ENCODE measurements around the gene CFAP74. TPM values are rescaled to one million over a fixed set of nuclear protein-coding genes. Genes with fewer than 3 reads are reported as not detected.

CFAP74 gene
- total RNA-seq, 2 donors from 2014 or later, result not detected

DNA sequence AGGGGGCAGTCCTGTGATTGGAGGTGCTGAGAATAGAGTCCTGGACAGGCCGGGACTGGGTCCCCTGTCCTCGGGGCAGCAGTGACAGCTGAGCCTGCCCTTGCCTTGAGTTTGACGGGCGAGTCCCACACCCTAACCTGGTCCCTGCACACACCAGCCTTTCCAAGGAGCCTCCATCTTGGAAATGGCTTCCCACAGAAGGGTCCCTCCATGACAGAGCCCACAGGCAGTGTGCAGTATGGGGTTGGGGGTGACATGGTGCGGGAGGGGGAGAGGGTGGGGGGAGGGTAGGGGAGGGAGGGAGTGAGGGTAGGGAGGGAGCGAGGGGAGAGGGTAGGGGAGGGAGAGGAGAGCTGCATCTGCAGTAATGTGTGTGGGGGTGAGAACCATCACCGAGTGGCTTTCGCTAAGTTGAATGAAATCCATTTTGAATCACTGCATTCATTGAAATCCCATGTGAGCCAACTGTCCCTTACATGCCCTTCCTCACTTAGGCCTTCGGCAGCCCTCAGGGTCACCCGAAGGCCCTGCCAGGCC is 74.4 kb downstream of the CFAP74 start:
- H3K27me3 Mint-ChIP-seq, result no peaks in the 10 kb centered on the region
- DNase-seq (ENCODE audit: low spot score), result peak; percentile 56
- no peak overlapping the region for H3K27ac Mint-ChIP-seq
- peaks cover 3% of the 10 kb centered on the region for H3K9me3 Mint-ChIP-seq
- peaks cover 2% of the 10 kb centered on the region for H3K36me3 Mint-ChIP-seq
- ATAC-seq, result peak in 1 of 2 donors; percentile 2
- H3K4me1 Mint-ChIP-seq (ENCODE audit: low read depth in 2 of 2), result peaks cover 2 to 3% of the 10 kb centered on the region in 2 donors
- no peak overlapping the region for H3K4me3 Mint-ChIP-seq

- peaks cover 0 to 3% of the 10 kb centered on the region in 2 donors for H3K4me1 Mint-ChIP-seq (ENCODE audit: low read depth in 2 of 2)
- no peak for ATAC-seq
These were observed 75.1 kb downstream of the CFAP74 start for GRCh38 chr1:1928231-1929101.

DNA sequence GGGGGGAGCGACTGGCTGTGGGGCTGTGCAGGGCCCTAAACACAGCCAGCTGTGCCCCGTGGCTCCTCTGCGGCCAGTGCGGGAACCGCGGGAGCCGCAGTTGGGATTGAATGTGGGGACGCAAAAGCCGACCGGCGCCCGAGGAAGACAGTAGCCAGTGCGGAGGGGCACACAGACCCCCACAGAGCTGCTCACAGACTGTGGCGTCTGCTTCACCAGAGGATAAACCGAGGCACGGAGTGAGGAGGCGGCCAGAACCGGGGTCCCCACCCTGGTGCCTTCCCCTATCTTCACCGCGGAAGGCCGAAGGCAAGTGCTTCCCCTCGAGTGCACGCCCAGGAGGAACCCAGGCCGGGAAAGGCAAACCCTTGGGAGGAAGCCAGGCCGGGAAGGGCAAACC is 75.8 kb downstream of the CFAP74 start:
- H3K4me3 Mint-ChIP-seq, result no peak overlapping the region
- no peak for DNase-seq (ENCODE audit: low spot score)
- no peak for ATAC-seq
- H3K4me1 Mint-ChIP-seq (ENCODE audit: low read depth in 2 of 2), result peaks cover 0 to 3% of the 10 kb centered on the region in 2 donors
- H3K27ac Mint-ChIP-seq, result no peak overlapping the region
- no peaks in the 10 kb centered on the region for H3K36me3 Mint-ChIP-seq
- H3K9me3 Mint-ChIP-seq, result no peaks in the 10 kb centered on the region
- H3K27me3 Mint-ChIP-seq, result no peaks in the 10 kb centered on the region

More at GRCh38 chr1:1928231-1929101, 75.1 kb downstream of the CFAP74 start:
- no peaks in the 10 kb centered on the region for H3K36me3 Mint-ChIP-seq
- no peaks in the 10 kb centered on the region for H3K27me3 Mint-ChIP-seq
- no peak overlapping the region for H3K4me3 Mint-ChIP-seq
- DNase-seq (ENCODE audit: low spot score), result peak; percentile 28
- no peaks in the 10 kb centered on the region for H3K9me3 Mint-ChIP-seq
- no peak overlapping the region for H3K27ac Mint-ChIP-seq

GRCh38 chr1:1926886-1927660 is 76.5 kb downstream of the CFAP74 start:
- no peak for DNase-seq (ENCODE audit: low spot score)
- H3K4me1 Mint-ChIP-seq (ENCODE audit: low read depth in 2 of 2), result peaks cover 0 to 3% of the 10 kb centered on the region in 2 donors
- no peak for ATAC-seq
- no peaks in the 10 kb centered on the region for H3K36me3 Mint-ChIP-seq
- no peak overlapping the region for H3K27ac Mint-ChIP-seq
- no peaks in the 10 kb centered on the region for H3K9me3 Mint-ChIP-seq
- H3K27me3 Mint-ChIP-seq, result no peaks in the 10 kb centered on the region
- no peak overlapping the region for H3K4me3 Mint-ChIP-seq

- DNase-seq (ENCODE audit: low spot score) (no peak), ATAC-seq (no peak)
- H3K9me3 Mint-ChIP-seq, result no peaks in the 10 kb centered on the region
- H3K27me3 Mint-ChIP-seq, result no peaks in the 10 kb centered on the region
- H3K36me3 Mint-ChIP-seq, result no peaks in the 10 kb centered on the region
- H3K4me3 Mint-ChIP-seq, result no peak overlapping the region
- no peak overlapping the region for H3K27ac Mint-ChIP-seq
- H3K4me1 Mint-ChIP-seq (ENCODE audit: low read depth in 2 of 2), result peaks cover 0 to 3% of the 10 kb centered on the region in 2 donors
These were observed 77.2 kb downstream of the CFAP74 start for GRCh38 chr1:1926346-1926811.

DNA sequence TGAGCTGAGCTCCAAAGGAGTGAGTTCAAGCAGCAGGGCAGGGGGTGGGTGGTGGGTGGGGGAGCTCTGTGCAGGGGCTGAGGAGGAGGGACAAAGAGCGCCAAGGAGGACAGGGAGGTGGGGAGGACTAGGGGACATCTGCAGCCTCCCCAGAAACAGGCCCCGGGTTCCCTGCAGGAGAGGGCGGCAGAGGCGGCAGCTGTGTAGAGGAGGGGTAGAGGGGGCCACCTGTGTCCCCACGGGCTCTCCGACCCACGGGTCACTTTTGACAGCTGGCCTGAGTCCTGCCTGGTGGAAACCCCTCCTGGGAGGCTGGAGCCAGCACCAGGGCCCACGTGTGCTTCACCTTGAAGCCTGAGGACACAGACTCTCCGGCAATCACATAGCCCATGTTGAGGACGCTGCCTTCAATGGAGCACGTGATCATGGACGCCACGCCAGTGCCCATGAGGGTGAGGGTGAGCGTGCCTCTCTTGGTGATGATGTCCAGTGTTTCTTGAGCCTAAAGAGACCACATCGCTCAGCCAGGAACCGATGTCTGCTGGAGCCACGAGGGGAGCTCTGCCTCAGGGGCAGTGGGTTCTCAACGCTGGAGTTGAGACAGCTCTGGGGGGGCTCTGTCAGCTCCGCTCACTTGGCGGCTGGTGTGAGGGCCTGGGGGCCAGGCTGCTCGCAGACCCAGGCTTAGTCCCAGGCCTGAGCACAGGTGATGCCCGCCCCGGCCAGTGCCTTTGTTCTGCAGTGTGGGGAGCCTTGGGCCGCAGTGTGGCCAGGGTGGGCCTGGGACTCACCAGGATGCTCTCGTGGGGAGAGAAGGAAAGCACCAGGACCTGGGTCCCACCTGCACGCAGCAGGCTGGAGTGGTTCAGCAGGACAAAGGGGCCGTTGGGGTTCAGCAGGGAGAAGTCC is 77.9 kb downstream of the CFAP74 start:
- DNase-seq (ENCODE audit: low spot score) (no peak), ATAC-seq (no peak)
- H3K27ac Mint-ChIP-seq, result no peak overlapping the region
- no peak overlapping the region for H3K4me3 Mint-ChIP-seq
- no peaks in the 10 kb centered on the region for H3K36me3 Mint-ChIP-seq
- H3K4me1 Mint-ChIP-seq (ENCODE audit: low read depth in 2 of 2), result peaks cover 0 to 3% of the 10 kb centered on the region in 2 donors
- H3K27me3 Mint-ChIP-seq, result no peaks in the 10 kb centered on the region
- H3K9me3 Mint-ChIP-seq, result no peaks in the 10 kb centered on the region

DNA sequence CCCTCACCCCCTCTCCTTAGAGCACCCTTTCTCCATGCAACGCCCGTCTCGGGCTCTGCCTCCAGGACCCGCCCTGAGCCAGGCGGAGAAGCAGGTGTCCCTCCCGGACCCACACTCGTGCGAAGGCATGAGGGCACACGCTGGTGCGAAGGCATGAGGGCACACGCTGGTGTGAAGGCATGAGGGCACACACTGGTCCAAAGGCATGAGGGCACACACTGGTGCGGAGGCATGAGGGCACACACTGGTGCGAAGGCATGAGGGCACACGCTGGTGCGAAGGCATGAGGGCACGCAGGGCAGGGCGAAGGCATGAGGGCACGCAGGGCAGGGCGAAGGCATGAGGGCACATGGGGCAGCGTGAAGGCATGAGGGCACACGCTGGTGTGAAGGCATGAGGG is 78.7 kb downstream of the CFAP74 start:
- Mint-ChIP-seq H3K4me3 (no peak overlapping the region), H3K27ac (no peak overlapping the region), H3K4me1 (ENCODE audit: low read depth in 2 of 2) (peaks cover 0 to 3% of the 10 kb centered on the region in 2 donors), H3K9me3 (no peaks in the 10 kb centered on the region), H3K36me3 (no peaks in the 10 kb centered on the region), H3K27me3 (no peaks in the 10 kb centered on the region)
- ATAC-seq, result no peak
- no peak for DNase-seq (ENCODE audit: low spot score)

DNA sequence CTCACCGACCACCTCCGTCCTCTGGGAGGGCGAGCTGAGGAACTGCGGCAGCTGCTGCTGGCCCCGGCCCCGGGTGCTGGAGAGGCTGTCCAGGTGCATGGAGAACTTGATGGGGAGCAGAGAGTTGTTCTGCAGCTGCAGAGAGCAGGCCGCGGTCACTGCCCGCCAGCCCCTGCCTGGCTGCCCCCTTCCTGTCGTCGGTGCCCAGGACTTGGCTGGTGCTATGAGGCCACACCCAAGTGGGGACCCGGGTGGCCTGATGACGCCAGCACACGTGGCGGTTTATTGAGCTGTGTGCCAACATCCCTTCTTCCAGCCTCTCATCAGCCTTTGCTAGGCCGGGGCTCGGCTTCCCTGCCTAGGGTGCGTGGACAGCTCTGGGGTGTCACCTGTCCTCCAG is 79.2 kb downstream of the CFAP74 start:
- Mint-ChIP-seq H3K9me3 (no peaks in the 10 kb centered on the region), H3K27me3 (no peaks in the 10 kb centered on the region), H3K36me3 (no peaks in the 10 kb centered on the region), H3K4me1 (ENCODE audit: low read depth in 2 of 2) (peaks cover 0 to 5% of the 10 kb centered on the region in 2 donors), H3K27ac (no peak overlapping the region), H3K4me3 (no peak overlapping the region)
- ATAC-seq (no peak), DNase-seq (ENCODE audit: low spot score) (no peak)

GRCh38 chr1:1922956-1923833 is 80.4 kb downstream of the CFAP74 start:
- H3K27ac Mint-ChIP-seq, result no peak overlapping the region
- H3K36me3 Mint-ChIP-seq, result no peaks in the 10 kb centered on the region
- no peak overlapping the region for H3K4me3 Mint-ChIP-seq
- H3K9me3 Mint-ChIP-seq, result no peaks in the 10 kb centered on the region
- no peaks in the 10 kb centered on the region for H3K27me3 Mint-ChIP-seq
- peaks cover 0 to 6% of the 10 kb centered on the region in 2 donors for H3K4me1 Mint-ChIP-seq (ENCODE audit: low read depth in 2 of 2)
- DNase-seq (ENCODE audit: low spot score), result no peak
- no peak for ATAC-seq

DNA sequence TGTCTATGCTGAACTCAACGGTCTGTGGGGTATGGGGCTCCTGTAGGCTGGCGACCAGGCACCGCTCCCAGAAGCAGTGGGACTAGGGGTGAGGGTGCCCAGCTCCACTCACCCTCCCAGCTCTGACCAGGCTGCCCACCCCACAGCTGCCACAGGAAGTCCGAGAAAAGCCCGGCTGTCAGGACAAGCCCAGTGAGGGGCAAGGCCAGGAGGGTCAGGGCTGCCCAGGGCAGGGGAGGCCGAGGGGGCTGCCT is 81.0 kb downstream of the CFAP74 start:
- Mint-ChIP-seq H3K4me1 (ENCODE audit: low read depth in 2 of 2) (peaks cover 0 to 6% of the 10 kb centered on the region in 2 donors), H3K27ac (no peak overlapping the region), H3K27me3 (no peaks in the 10 kb centered on the region), H3K36me3 (no peaks in the 10 kb centered on the region), H3K9me3 (no peaks in the 10 kb centered on the region), H3K4me3 (no peak overlapping the region)
- DNase-seq (ENCODE audit: low spot score), result no peak
- no peak for ATAC-seq

DNA sequence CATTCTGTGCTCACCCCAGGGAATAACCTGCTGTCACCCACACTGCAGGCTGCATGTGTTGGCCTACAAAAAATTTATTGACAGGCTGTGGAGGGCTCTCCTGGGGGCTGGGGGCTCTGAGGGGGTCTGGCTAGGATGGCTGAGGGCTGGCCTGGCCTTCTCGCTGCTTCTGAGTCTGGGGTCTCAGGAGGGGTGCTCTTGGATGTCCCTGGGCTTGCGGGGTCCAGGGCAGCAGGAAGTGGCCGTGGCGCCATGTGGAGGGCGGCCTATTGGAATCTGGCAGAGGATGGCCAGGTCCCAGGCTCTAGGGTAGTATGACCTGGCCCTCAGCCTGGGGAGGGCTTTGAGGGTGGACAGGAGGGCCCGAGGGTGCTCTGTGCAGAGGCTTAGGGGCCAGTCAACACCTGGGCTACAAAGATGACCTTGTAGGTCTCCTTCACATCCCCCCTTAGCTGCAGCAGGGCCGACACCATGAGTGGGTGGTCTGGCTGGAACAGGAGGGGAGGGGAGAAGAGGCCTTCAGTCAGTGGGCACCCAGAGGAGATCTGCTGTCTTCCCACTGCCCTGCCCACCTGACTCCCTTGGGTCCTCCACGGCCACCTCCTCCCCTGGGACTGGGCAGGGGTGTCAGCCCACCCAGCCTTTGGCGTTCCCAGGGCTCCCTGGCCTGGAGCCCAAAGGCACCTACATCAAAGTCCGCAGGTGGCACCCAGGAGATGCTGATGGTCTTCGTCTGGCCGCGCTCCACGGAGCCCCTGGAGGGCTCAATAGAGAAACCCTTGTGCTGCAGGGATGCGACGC is 81.5 kb downstream of the CFAP74 start:
- Mint-ChIP-seq H3K27me3 (no peaks in the 10 kb centered on the region), H3K4me1 (ENCODE audit: low read depth in 2 of 2) (peaks cover 0 to 6% of the 10 kb centered on the region in 2 donors), H3K36me3 (no peaks in the 10 kb centered on the region), H3K27ac (no peak overlapping the region), H3K9me3 (no peaks in the 10 kb centered on the region), H3K4me3 (no peak overlapping the region)
- DNase-seq (ENCODE audit: low spot score), result no peak
- no peak for ATAC-seq

DNA sequence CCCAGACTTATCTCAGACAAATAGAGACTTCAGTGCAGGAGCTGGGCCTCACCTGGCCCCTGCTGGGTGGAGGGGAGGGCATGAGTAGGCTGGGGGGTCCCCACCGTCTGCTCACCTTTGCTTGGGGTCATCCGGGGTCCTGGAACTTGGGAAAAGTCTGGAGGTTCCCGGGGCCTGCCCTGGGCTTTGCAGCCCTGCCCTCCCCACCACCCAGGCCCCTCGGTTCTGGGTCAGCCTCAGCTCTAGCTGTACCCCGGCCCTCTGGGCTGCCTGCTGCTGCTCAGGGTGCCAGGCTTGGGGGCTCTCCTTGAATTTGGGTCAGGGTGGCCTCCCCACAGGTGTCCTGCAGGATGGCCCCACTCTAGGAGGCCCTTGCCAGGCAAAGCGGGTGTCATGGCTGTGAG is 82.1 kb downstream of the CFAP74 start:
- H3K9me3 Mint-ChIP-seq, result no peaks in the 10 kb centered on the region
- no peak overlapping the region for H3K4me3 Mint-ChIP-seq
- DNase-seq (ENCODE audit: low spot score) (no peak), ATAC-seq (no peak)
- no peak overlapping the region for H3K27ac Mint-ChIP-seq
- no peaks in the 10 kb centered on the region for H3K27me3 Mint-ChIP-seq
- H3K36me3 Mint-ChIP-seq, result no peaks in the 10 kb centered on the region
- H3K4me1 Mint-ChIP-seq (ENCODE audit: low read depth in 2 of 2), result peaks cover 0 to 6% of the 10 kb centered on the region in 2 donors
